Stimulated activated CD4-positive, alpha-beta T cell treated with anti-CD3 and anti-CD28 coated beads, Interleukin-4, amount 100 ng/mL, for 24 hours (primary cell): ENCODE data around the gene NFATC4.
"Not testable (repeated sequence)": the region's sequence is repeated elsewhere in the genome, so short reads cannot be mapped to it uniquely, and the experiment has no call there.

Experiments used
- DNase-seq: peaks from one replicate; pipeline ENCODE4 v3.0.0-alpha.2; 2020

The NFATC4 gene

DNA sequence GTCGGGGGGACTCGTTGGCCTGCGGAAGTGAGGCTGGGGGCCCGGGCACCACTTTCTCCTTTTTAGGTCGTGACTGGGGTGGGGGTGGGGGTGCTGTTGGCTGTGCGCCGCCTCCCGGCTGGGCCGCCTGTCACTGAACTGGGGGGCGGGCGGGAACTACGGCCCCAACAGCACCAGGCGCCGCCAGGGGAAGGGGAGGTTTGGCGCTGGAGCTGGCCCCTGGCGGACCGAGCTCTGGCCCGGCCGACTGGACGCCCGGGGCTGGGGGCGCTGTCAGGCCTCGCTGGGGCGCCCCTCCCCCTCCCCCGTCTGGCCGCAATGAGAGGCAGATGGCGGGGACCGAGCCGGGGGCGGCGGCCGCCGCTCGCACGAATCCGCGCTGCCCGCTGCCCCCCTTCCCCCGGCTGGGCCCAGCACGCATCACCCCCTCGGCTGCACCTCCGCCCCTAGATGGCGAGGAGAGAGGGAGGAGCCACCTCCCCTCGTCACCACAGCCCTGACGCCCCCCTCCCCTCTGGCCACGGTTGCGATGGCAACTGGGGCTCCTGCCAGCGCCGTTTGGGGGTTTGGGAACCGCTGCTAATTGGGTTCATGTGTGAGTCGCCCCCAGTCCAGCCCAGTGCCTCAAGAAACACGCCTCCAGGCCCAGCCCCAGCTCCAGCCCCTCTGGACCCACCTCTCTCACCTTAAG is 723 bp downstream of the NFATC4 start:
- DNase-seq, result no peak

GRCh38 chr14:24369463-24369862 is 1.5 kb downstream of the NFATC4 start:
- no peak for DNase-seq

- no peak for DNase-seq
These were observed 2.1 kb downstream of the NFATC4 start for GRCh38 chr14:24369907-24370687.

- DNase-seq, result no peak
These were observed 2.8 kb downstream of the NFATC4 start for GRCh38 chr14:24370748-24371147.

DNA sequence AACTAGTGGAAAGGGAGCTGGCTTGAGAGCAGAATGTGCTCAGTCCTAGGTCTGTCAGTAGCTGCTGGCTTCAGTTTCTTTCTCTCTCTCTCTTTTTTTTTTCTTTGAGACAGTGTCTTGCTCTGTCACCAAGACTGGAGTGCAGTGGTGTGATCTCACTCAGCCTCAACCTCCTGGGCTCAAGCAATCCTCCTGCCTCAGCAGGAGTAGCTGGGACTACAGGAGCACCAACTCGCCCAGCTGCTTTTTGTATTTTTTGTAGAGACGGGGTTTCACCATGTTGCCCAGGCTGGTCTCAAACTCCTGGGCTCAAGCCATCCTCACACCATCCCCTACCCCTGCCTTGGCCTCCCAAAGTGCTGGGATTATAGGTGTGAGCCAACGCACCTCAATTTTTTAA is 3.6 kb downstream of the NFATC4 start:
- DNase-seq, result not testable (repeated sequence)

DNA sequence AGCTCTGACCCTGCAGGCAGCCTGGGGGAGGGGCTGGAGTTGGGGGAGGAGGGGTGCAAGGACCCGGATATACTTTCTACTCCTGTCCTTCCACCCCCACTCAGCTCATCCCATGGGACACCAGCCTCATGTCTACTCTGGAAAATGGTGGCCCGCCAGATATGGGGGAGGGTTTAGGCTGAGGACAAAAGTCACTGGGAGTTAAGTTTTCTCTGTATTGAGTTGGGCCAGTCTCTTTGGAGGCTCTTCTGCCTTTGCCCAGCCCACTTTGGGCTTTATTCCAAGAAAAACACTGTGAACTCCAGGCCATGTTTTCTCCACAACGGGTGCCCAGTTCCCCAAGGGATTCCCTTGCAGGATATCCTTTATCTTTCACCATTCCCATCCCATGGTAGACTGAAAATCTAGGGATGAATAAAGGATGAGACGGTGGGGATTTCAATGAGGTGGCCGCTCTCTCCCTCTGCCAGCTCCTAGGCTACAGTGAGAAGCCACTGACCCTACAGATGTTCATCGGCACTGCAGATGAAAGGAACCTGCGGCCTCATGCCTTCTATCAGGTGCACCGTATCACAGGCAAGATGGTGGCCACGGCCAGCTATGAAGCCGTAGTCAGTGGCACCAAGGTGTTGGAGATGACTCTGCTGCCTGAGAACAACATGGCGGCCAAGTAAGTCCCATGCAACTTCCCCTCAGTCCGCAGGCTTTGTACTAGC is 4.9 kb downstream of the NFATC4 start:
- DNase-seq, result no peak

GRCh38 chr14:24376448-24377070 is 8.6 kb downstream of the NFATC4 start:
- no peak for DNase-seq

DNA sequence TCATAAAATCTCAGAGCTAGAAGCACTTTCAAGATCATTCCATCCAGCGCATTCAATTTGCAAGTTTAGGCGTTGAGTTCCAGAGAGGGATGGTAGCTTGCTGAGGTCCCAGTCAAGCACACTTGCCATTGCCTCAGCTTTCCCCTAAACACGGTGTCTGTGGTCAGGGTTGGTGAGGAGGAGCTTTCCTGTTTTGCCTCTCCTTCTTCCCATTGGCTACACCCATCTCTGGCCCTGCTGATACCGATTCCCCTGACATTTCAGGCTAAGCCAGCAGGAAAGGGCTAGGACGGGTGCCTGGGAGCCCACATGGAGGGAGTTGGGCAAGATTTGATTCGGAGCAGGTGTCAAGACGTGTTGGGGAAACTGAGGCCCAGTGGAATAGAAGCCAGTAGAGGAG is 9.1 kb downstream of the NFATC4 start:
- no peak for DNase-seq

DNA sequence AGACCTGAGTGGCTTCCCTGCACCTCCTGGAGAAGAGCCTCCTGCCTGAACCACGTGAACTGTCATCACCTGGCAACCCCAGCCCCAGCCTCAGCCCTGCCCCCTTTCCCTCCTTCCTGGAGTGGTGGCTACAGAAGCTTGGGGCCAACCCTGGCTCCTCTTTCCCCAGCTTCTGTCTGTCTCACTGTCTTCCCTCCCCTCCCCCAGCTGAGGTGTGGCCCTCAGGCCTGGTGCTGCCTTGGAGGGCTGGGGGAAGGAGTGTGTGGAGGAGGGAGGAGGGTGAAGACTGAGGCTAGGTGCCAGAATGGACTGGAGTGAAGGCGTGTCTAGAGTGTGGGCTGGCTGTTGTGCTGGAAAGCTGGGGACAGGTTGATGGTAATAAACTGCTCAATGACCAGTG is 9.7 kb downstream of the NFATC4 start:
- DNase-seq, result no peak

- no peak for DNase-seq
These were observed 10.3 kb downstream of the NFATC4 start for GRCh38 chr14:24378327-24378726.

DNA sequence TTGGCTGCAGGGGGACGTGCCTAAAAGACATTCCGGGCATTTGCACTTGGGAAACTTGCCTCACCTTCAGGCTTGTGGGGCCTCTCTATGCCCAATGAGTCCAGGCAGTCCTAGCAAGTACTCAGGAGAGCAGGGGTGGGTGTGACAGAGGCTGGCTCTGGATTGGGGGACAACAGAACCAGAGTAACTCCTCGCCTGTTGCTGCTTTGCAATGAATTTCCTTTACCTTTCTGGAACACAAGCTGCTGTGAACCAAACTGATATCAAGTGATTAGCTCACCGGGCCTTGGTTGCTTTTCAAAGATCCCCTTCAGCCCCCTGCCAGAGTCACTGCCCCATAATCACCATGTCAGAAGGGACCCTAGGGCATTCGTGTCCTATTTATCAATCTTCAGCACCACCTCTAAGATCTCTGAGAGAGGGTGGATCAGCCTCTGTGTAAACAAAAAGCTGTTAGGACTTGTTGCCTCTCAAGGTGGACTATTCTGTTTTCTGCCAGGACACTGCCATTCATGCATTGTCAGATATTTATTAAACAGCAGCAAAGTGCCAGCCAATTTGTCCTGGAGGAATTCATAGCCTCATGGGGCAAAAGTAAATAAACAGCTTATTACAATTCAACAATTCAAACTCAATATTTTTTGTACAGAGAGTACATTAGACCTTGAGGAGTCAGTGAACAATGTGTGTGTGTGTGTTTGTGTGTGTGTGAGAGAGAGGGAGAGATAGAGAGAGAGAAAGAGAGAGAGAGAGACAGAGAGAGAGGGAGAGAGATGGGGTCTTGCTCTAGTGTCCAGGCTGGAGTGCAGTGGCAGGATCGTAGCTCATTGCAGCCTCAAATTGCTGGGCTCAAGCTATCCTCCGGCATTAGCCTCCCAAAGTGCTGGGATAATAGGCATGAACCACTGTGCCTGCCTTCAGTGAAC is 11.3 kb downstream of the NFATC4 start:
- DNase-seq, result no peak

DNA sequence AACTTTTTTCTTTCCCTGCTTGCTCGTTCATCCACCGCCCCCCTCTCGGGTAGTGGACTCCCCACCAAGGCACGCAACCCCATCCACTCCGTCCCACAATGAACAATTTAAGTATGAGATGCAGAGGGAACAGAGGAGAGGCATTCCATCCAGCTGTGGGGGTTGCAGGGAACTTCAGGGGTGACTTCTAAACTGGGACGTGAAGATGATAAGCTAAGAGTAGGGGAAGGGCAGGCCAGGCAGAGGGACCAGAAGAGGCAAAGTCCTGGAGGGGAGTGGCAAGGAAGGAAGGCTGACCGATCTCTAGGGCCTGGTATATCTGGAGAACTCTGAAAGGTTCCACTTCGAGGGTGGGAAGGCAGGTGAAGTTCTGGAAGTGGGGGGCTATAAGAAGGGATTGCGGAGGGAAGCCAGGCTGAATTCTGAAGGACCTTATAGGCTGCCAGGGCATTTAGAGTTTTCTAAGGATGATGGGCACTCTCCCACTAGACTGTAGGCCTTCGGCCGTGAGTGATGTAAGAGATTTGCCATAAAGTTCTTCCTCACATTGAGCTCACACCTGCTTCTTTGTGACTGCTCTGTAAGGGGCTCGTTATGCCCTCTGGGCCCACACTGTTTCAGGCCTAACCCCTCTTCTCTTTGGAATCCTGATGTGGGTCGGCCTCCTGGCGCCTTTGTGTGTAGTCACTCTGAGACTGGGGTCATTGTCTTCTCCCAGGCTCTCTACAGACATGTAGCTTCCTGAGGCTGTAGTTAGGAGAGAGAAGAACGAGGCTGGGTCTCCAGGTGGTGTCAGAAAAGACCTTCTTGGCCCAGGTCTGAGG is 12.1 kb downstream of the NFATC4 start:
- no peak for DNase-seq

GRCh38 chr14:24381363-24382063 is 13.5 kb downstream of the NFATC4 start:
- no peak for DNase-seq

DNA sequence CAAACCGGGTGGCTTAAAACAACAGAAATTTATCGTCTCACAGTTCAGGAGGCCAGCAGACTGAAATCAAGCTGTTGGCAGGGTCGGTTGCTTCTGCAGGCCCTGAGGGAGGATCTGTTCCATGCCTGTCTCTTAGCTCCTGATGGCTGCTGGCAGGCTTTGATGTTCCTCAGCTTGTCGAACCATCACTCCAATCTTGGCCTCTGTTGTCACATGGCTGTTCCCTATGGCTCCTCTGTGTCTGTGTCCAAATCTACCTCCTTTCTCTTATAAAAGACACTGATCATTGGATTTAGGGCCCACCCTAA is 14.0 kb downstream of the NFATC4 start:
- DNase-seq, result no peak

GRCh38 chr14:24384169-24384568 is 16.2 kb downstream of the NFATC4 start:
- no peak for DNase-seq

GRCh38 chr14:24385524-24385923 is 17.5 kb downstream of the NFATC4 start:
- DNase-seq, result no peak

DNA sequence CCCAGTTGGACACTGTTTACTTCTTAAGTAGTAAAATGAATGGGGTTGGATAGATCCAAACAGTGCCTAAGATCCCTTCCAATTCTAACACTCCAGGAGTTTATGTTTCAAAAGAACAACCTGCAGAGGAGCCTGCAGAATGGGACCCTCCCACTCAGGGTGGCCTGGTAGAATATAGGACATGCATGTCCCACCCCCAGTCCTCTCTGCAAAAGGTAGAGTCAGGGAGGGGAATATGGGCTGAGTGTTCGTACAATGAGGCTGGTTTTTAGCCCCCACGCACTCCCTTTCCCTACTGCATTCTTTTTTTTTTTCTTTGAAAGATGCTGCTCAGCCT is 19.0 kb downstream of the NFATC4 start:
- no peak for DNase-seq

DNA sequence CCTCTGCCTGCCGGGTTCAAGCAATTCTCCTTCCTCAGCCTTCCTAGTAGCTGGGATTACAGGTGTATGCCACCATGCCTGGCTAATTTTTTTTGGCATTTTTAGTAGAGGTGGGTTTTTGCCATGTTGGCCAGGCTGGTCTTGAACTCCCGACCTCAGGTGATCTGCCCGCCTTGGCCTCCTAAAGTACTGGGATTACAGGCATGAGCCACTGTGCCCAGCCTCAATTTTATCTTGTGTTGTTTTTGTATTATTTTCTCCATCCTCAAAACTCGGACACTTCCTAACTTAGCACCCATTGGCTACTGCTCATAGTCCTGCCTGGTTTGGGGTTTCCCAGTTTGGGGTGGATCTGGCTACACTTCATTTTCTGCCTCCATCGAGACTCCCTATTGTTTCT is 19.6 kb downstream of the NFATC4 start:
- not testable (repeated sequence) for DNase-seq

DNA sequence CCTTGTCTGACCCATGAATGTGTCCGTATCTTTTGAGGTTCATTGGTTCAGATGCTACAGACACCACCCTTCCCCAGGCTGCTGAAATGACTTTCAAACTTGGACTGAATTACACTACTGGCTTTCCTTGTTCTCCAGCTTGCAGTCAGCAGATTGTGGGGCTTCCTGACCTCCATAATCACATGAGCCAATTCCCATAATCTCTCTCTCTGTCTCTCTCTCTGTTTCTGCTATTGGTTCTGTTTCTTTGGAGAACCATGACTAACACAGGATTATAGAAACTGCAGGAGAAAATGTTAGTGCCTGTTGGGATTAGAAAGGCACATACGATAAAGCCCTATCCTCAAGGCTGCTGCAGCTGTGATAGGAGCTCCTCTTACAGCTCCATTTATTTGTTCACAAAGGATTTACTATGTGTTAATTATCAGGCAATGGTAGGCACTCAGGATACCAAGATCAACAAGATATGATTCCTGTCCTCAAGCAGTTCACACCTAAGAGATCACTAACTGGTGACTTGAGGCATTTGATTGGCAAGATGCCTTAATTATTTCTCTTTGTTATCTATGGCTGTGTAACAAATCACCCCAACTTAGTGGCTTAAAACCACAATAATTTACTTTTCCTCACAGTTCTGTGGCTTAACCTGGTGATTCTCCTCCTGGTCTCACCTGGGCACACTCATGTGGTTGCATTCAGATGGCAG is 20.6 kb downstream of the NFATC4 start:
- no peak for DNase-seq

- DNase-seq, result no peak
These were observed 21.4 kb downstream of the NFATC4 start for GRCh38 chr14:24389226-24389848.
